DND-41 (cell line): ENCODE measurements around the gene LIPT2.

ENCODE experiments used
- ATAC-seq: fragments of 200-7000 bp; cut with Tn5 transposase; 3 replicates; pipeline ENCODE4 v1.9.1; 2021; ENCODE audit warnings: low read depth; ENCODE audit not compliant: insufficient read depth
- DNase-seq: peaks from one replicate; pipeline ENCODE4 v3.0.0-alpha.2; 2020
- H2AFZ ChIP-seq: 2 replicates; pipeline ENCODE4 v1.6.0; 2012; ENCODE audit warnings: low read depth, low read length
- H3K27ac ChIP-seq: 2 replicates; pipeline ENCODE4 v1.5.1; 2012; ENCODE audit warnings: low read length, inconsistent platforms
- H3K27me3 ChIP-seq: fragments of 200-600 bp; sonication (generic); 2 replicates; pipeline ENCODE4 v1.6.0; 2012; ENCODE audit warnings: low read length, mild to moderate bottlenecking, inconsistent platforms; ENCODE audit not compliant: insufficient read depth, poor library complexity
- H3K36me3 ChIP-seq: 2 replicates; pipeline ENCODE4 v1.5.1; 2012; ENCODE audit warnings: low read length, inconsistent platforms; ENCODE audit not compliant: insufficient read depth
- H3K4me1 ChIP-seq: 2 replicates; pipeline ENCODE4 v1.5.1; 2012; ENCODE audit warnings: mild to moderate bottlenecking, low read length; ENCODE audit not compliant: insufficient read depth
- H3K4me2 ChIP-seq: 2 replicates; pipeline ENCODE4 v1.6.0; 2012; ENCODE audit warnings: mild to moderate bottlenecking, moderate library complexity, low read length, inconsistent platforms; ENCODE audit not compliant: insufficient read depth
- H3K4me3 ChIP-seq, 2 experiments: fragments of 200-600 bp in 1 of 2; shearing (Covaris generic) in 1 of 2; 2 replicates each; pipeline ENCODE4 v1.5.1; 2012 to 2016; ENCODE audit warnings: inconsistent platforms in 2 of 2, low read length in 2 of 2, mild to moderate bottlenecking in 2 of 2, low read depth in 1 of 2, moderate library complexity in 1 of 2
- H3K79me2 ChIP-seq: 2 replicates; pipeline ENCODE4 v1.6.0; 2012; ENCODE audit warnings: low read length, inconsistent platforms; ENCODE audit not compliant: insufficient read depth
- H3K9ac ChIP-seq: 2 replicates; pipeline ENCODE4 v1.6.0; 2012; ENCODE audit warnings: low read depth, mild to moderate bottlenecking, inconsistent platforms, low read length, moderate library complexity
- H3K9me3 ChIP-seq: 2 replicates; pipeline ENCODE4 v1.5.1; 2012; ENCODE audit warnings: low read length, moderate library complexity, mild to moderate bottlenecking, inconsistent platforms; ENCODE audit not compliant: insufficient read depth, severe bottlenecking
- H4K20me1 ChIP-seq: 2 replicates; pipeline ENCODE4 v1.6.0; 2012; ENCODE audit warnings: low read length; ENCODE audit not compliant: insufficient read depth
- EZH2 ChIP-seq: IDR thresholded peaks from 3 replicates; pipeline ENCODE4 v1.6.1; 2012; ENCODE audit warnings: borderline replicate concordance, low read depth, mild to moderate bottlenecking, moderate library complexity, low read length, inconsistent platforms; ENCODE audit not compliant: severe bottlenecking
- TF ChIP-seq, protein P1 (sequence below): IDR thresholded peaks from 2 replicates; pipeline ENCODE4 v1.5.1; 2012; ENCODE audit warnings: borderline replicate concordance, low read length, moderate library complexity, mild to moderate bottlenecking; ENCODE audit not compliant: poor library complexity, severe bottlenecking; ENCODE audit errors: extremely low read depth

LIPT2 gene

DNA sequence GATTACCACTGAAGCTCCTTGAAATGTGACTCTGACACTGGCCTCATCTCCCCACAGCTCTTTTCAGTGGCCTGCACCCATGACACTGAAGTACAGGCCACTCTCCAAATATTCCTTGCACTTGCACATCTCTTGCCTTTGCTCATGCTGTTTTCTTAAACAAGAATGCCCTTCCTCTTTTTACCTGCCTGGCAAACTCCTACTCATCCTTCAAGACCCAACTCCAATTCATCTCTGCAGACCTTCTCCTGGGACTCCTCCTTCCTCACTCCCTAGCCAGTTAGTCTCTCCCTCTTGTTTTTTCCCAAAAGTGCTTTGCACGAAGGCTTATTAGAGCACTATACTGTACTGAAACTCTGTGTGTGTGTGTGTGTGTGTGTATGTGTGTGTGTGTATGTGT lies 28.8 kb downstream of the LIPT2 start:
- no peak overlapping the region for H3K9ac ChIP-seq
- peaks cover 9% of the 10 kb centered on the region for H3K27me3 ChIP-seq
- ATAC-seq (no peak), DNase-seq (no peak)
- no peak overlapping the region for H3K4me3 ChIP-seq
- H3K4me1 ChIP-seq = no peaks in the 10 kb centered on the region
- H3K9me3 ChIP-seq = no peaks in the 10 kb centered on the region
- no peak overlapping the region for H2AFZ ChIP-seq
- H3K4me2 ChIP-seq = no peak overlapping the region
- no peaks in the 10 kb centered on the region for H3K36me3 ChIP-seq
- H3K79me2 ChIP-seq = no peaks in the 10 kb centered on the region
- TF ChIP-seq, protein P1, sequence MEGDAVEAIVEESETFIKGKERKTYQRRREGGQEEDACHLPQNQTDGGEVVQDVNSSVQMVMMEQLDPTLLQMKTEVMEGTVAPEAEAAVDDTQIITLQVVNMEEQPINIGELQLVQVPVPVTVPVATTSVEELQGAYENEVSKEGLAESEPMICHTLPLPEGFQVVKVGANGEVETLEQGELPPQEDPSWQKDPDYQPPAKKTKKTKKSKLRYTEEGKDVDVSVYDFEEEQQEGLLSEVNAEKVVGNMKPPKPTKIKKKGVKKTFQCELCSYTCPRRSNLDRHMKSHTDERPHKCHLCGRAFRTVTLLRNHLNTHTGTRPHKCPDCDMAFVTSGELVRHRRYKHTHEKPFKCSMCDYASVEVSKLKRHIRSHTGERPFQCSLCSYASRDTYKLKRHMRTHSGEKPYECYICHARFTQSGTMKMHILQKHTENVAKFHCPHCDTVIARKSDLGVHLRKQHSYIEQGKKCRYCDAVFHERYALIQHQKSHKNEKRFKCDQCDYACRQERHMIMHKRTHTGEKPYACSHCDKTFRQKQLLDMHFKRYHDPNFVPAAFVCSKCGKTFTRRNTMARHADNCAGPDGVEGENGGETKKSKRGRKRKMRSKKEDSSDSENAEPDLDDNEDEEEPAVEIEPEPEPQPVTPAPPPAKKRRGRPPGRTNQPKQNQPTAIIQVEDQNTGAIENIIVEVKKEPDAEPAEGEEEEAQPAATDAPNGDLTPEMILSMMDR = no peak
- no peak for TF ChIP-seq EZH2
- no peaks in the 10 kb centered on the region; the same call in 1 of the 2 replicates for H4K20me1 ChIP-seq
- H3K27ac ChIP-seq = no peak overlapping the region

DNA sequence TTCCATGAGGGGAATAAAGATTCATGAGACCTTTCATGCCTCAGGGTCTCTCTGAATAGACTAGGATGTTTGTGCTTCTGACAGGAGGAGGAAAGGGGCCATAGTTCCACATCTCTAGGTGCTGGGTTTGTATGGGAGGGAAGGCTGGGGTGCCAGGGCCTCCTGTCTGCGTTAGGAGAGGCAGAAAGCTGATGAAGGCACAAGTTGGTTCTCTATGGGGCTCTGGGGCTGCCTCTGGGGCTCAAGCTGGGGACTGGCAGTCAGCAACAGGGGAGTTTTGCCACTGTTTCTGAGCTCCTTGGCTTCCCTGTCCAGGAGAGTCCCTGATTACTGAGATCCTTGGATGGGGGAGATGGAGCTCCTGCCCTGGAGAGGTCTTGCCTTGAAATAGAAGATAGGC lies 30.3 kb downstream of the LIPT2 start:
- Histone ChIP-seq H3K27me3 (peaks cover 9% of the 10 kb centered on the region), H3K9ac (no peak overlapping the region), H3K79me2 (no peaks in the 10 kb centered on the region), H3K4me1 (no peaks in the 10 kb centered on the region), H2AFZ (no peak overlapping the region), H3K36me3 (no peaks in the 10 kb centered on the region), H3K4me2 (no peak overlapping the region), H3K4me3 (no peak overlapping the region), H3K9me3 (no peaks in the 10 kb centered on the region), H3K27ac (no peak overlapping the region), H4K20me1 (no peaks in the 10 kb centered on the region; the same call in 1 of the 2 replicates)
- ATAC-seq (no peak), DNase-seq (no peak)
- TF ChIP-seq, protein P1 = no peak
- no peak for TF ChIP-seq EZH2

DNA sequence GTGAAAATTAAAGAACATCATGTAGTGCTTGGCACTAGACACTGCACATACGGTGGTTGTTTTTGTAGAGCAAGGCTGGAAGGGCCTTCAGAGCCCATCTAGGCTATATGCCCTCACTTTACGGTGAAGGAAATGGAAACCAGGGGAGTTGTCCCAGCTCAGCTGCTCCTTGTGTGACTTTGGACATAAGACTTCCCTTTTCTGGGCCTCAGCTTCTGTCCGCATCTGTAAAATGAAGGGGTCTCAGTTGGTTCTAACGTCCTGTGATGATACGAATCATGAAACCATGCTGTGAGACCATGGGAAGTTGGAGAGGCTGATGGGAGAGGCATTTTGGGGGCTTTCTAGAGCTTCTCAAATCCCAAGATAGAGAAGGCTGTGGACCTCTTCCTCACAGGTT lies 30.9 kb downstream of the LIPT2 start:
- Histone ChIP-seq H3K9me3 (no peaks in the 10 kb centered on the region), H3K79me2 (no peaks in the 10 kb centered on the region), H3K27ac (no peak overlapping the region), H3K36me3 (no peaks in the 10 kb centered on the region), H4K20me1 (no peaks in the 10 kb centered on the region; the same call in 1 of the 2 replicates), H3K4me1 (no peaks in the 10 kb centered on the region), H3K27me3 (peaks cover 9% of the 10 kb centered on the region), H3K9ac (no peak overlapping the region), H2AFZ (no peak overlapping the region), H3K4me3 (no peak overlapping the region), H3K4me2 (no peak overlapping the region)
- DNase-seq = no peak
- TF ChIP-seq EZH2 = no peak
- TF ChIP-seq, protein P1 = no peak
- ATAC-seq = no peak

DNA sequence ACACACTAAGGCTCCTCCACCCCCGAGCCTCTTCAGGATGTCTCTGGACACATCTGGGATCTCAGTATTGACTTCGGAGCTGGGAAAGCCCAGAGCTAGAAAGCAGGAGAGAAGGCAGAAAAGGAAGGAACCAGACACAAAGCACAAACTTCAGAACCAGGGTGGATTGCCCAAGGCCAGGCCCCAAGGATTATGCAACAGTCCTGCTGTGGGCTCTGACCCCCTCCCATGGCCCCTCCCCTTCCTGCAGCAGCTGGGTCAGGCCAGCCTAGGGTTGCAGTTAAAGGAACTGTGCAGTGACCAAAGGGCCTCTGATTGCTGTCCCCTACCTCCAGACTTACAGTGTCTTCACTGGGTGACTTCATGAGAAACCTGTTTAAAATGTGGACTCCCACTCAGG lies 31.5 kb downstream of the LIPT2 start:
- Histone ChIP-seq H2AFZ (no peak overlapping the region), H3K27ac (no peak overlapping the region), H3K27me3 (peaks cover 9% of the 10 kb centered on the region), H4K20me1 (no peaks in the 10 kb centered on the region; the same call in 1 of the 2 replicates), H3K4me2 (no peak overlapping the region), H3K4me3 (no peak overlapping the region), H3K4me1 (no peaks in the 10 kb centered on the region), H3K36me3 (no peaks in the 10 kb centered on the region), H3K9ac (no peak overlapping the region), H3K79me2 (no peaks in the 10 kb centered on the region), H3K9me3 (no peaks in the 10 kb centered on the region)
- DNase-seq = no peak
- ATAC-seq = no peak
- TF ChIP-seq, protein P1 = no peak
- no peak for TF ChIP-seq EZH2
